WTC11 (cell line): ENCODE data around the gene MORC2. TPM values are rescaled to one million over a fixed set of nuclear protein-coding genes. Genes with fewer than 3 reads are reported as not detected.

Source experiments
- ATAC-seq: fragments of 200-7000 bp; cut with Tn5 transposase; 2 replicates; pipeline ENCODE4 v1.10.0; 2021; ENCODE audit warnings: mild to moderate bottlenecking, moderate library complexity
- CTCF ChIA-PET: fragments of 300-600 bp; sonication (Branson Sonifier 250); formaldehyde crosslinking; loops from one replicate; lab custom pipeline; 2021; ENCODE audit warnings: antibody characterized with exemption; lab: Charles Lee
- POLR2A ChIA-PET: fragments of 350-600 bp; sonication (Branson Sonifier 250); formaldehyde crosslinking; loops from one replicate; lab custom pipeline; 2021; ENCODE audit warnings: antibody characterized with exemption; lab: Charles Lee
- DNase-seq: peaks from one replicate; pipeline ENCODE4 v3.0.0; 2021; ENCODE audit warnings: low spot score
- H3K27ac Mint-ChIP-seq: 2 replicates; pipeline ENCODE4 v1.8.0; 2021; ENCODE audit warnings: mixed read lengths
- H3K27me3 Mint-ChIP-seq: 2 replicates; pipeline ENCODE4 v1.8.0; 2021; ENCODE audit warnings: low read depth, mild to moderate bottlenecking, moderate library complexity, mixed read lengths
- H3K36me3 Mint-ChIP-seq: 2 replicates; pipeline ENCODE4 v1.8.0; 2021; ENCODE audit warnings: mixed read lengths
- H3K4me1 Mint-ChIP-seq: 2 replicates; pipeline ENCODE4 v1.8.0; 2022; ENCODE audit warnings: mixed read lengths
- H3K4me3 Mint-ChIP-seq: 2 replicates; pipeline ENCODE4 v1.8.0; 2021; ENCODE audit warnings: mild to moderate bottlenecking, moderate library complexity, mixed read lengths
- H3K9me3 Mint-ChIP-seq: 2 replicates; pipeline ENCODE4 v1.8.0; 2021; ENCODE audit warnings: mixed read lengths
- KAT7 ChIP-seq: sonication (generic); formaldehyde crosslinking; IDR thresholded peaks from 2 replicates; pipeline ENCODE4 v1.8.1; 2023; ENCODE audit warnings: missing genetic modification reagents, mild to moderate bottlenecking, borderline replicate concordance
- MYBL2 ChIP-seq: sonication (generic); formaldehyde crosslinking; IDR thresholded peaks from 2 replicates; pipeline ENCODE4 v1.8.1; 2023; ENCODE audit warnings: mild to moderate bottlenecking, moderate library complexity, missing genetic modification reagents
- NFATC4 ChIP-seq: fragments of 250-450 bp; sonication (Bioruptor Pico); IDR thresholded peaks from 2 replicates; pipeline ENCODE4 v1.9.0; 2021; ENCODE audit warnings: mild to moderate bottlenecking
- NFE2L1 ChIP-seq: sonication (generic); formaldehyde crosslinking; IDR thresholded peaks from 2 replicates; pipeline ENCODE4 v1.8.1; 2023; ENCODE audit warnings: missing genetic modification reagents
- NR1H2 ChIP-seq: sonication (generic); formaldehyde crosslinking; IDR thresholded peaks from 2 replicates; pipeline ENCODE4 v1.9.0; 2021; ENCODE audit warnings: mild to moderate bottlenecking, moderate library complexity, missing genetic modification reagents
- TP53 ChIP-seq: sonication (generic); formaldehyde crosslinking; IDR thresholded peaks from 2 replicates; pipeline ENCODE4 v1.8.1; 2023; ENCODE audit warnings: mild to moderate bottlenecking, missing genetic modification reagents
- ZBTB21 ChIP-seq: sonication (generic); formaldehyde crosslinking; IDR thresholded peaks from 2 replicates; pipeline ENCODE4 v1.8.1; 2023; ENCODE audit warnings: mild to moderate bottlenecking, missing genetic modification reagents, borderline replicate concordance
- ZNF138 ChIP-seq: sonication (generic); formaldehyde crosslinking; conservative IDR thresholded peaks from 2 replicates; pipeline ENCODE4 v1.8.1; 2022; ENCODE audit warnings: mild to moderate bottlenecking, moderate library complexity, missing genetic modification reagents
- ZNF219 ChIP-seq: sonication (generic); formaldehyde crosslinking; IDR thresholded peaks from 2 replicates; pipeline ENCODE4 v1.8.0; 2023; ENCODE audit warnings: missing genetic modification reagents, mild to moderate bottlenecking, borderline replicate concordance
- ZNF423 ChIP-seq: fragments of 250-450 bp; sonication (Bioruptor Pico); IDR thresholded peaks from 2 replicates; pipeline ENCODE4 v2.1.2; 2022; ENCODE audit warnings: mild to moderate bottlenecking, moderate library complexity
- ZNF671 ChIP-seq: fragments of 250-450 bp; sonication (Bioruptor Pico); IDR thresholded peaks from 2 replicates; pipeline ENCODE4 v1.8.0; 2021; ENCODE audit warnings: mild to moderate bottlenecking
- total RNA-seq: library from RNA; stranded (reverse); gene quantifications from 3 replicates; pipeline ENCODE4 v1.2.3, GENCODE V29; 2021
- TF ChIP-seq, protein P1 (sequence below): sonication (generic); formaldehyde crosslinking; IDR thresholded peaks from 2 replicates; pipeline ENCODE4 v1.8.1; 2022; ENCODE audit warnings: mild to moderate bottlenecking, moderate library complexity, missing genetic modification reagents
- TF ChIP-seq, protein P2 (sequence below): sonication (generic); formaldehyde crosslinking; IDR thresholded peaks from 2 replicates; pipeline ENCODE4 v1.8.1; 2023; ENCODE audit warnings: mild to moderate bottlenecking, missing genetic modification reagents
- TF ChIP-seq, protein P3 (sequence below): fragments of 250-450 bp; sonication (Bioruptor Pico); IDR thresholded peaks from 2 replicates; pipeline ENCODE4 v1.8.0; 2021; ENCODE audit warnings: mild to moderate bottlenecking
- TF ChIP-seq, protein P4 (sequence below): sonication (generic); formaldehyde crosslinking; IDR thresholded peaks from 2 replicates; pipeline ENCODE4 v1.8.1; 2022; ENCODE audit warnings: missing genetic modification reagents, borderline replicate concordance
- TF ChIP-seq, protein P5 (sequence below): sonication (generic); formaldehyde crosslinking; IDR thresholded peaks from 2 replicates; pipeline ENCODE4 v1.8.1; 2022; ENCODE audit warnings: low read depth, mild to moderate bottlenecking, moderate library complexity, missing genetic modification reagents, borderline replicate concordance
- TF ChIP-seq, protein P6 (sequence below): sonication (generic); formaldehyde crosslinking; IDR thresholded peaks from 2 replicates; pipeline ENCODE4 v1.8.1; 2023; ENCODE audit warnings: mild to moderate bottlenecking, missing genetic modification reagents, moderate library complexity
- TF ChIP-seq, protein P7 (sequence below): sonication (generic); formaldehyde crosslinking; IDR thresholded peaks from 2 replicates; pipeline ENCODE4 v1.8.0; 2022; ENCODE audit warnings: mild to moderate bottlenecking, missing genetic modification reagents

Gene MORC2
- total RNA-seq, 1 experiment from 2014 or later, result 62.3 TPM

DNA sequence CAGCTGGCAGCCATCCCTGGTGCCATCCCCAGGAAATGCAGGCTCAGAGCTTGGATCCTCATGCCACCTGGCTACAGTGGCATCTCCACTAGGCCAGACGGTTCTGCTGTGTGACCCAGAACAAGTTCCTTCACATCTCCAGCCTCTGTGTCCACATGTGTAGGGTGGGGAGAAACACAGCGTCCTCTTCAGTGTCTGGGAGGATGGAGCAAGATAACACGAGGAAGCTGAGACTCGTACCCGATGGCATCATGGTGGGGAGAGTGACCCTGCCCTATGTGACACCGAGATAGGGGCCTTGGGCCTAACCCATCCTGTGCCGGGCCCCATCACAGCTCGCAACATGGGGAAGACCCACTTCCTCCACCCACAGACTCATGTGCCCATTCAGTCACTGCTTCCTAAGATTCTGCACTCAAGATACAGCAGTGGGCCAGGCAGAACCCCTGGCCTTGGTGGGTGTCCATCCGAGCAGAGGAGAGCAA is 78.5 kb downstream of the MORC2 start:
- no peaks in the 10 kb centered on the region; the same call in none of the 2 replicates for H3K27me3 Mint-ChIP-seq
- H3K27ac Mint-ChIP-seq, result no peak overlapping the region
- H3K4me1 Mint-ChIP-seq, result peaks cover 28% of the 10 kb centered on the region
- H3K36me3 Mint-ChIP-seq, result peaks cover 4% of the 10 kb centered on the region; the same call in 1 of the 2 replicates
- TF ChIP-seq TP53 (CRISPR knock-in tag), result no peak
- no peak for TF ChIP-seq ZNF671
- no peak for TF ChIP-seq NR1H2
- no peak for TF ChIP-seq ZNF423 (CRISPR knock-in tag)
- no peak for TF ChIP-seq ZNF138
- TF ChIP-seq, protein P1, sequence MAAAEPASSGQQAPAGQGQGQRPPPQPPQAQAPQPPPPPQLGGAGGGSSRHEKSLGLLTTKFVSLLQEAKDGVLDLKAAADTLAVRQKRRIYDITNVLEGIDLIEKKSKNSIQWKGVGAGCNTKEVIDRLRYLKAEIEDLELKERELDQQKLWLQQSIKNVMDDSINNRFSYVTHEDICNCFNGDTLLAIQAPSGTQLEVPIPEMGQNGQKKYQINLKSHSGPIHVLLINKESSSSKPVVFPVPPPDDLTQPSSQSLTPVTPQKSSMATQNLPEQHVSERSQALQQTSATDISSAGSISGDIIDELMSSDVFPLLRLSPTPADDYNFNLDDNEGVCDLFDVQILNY, result no peak
- TF ChIP-seq, protein P2, sequence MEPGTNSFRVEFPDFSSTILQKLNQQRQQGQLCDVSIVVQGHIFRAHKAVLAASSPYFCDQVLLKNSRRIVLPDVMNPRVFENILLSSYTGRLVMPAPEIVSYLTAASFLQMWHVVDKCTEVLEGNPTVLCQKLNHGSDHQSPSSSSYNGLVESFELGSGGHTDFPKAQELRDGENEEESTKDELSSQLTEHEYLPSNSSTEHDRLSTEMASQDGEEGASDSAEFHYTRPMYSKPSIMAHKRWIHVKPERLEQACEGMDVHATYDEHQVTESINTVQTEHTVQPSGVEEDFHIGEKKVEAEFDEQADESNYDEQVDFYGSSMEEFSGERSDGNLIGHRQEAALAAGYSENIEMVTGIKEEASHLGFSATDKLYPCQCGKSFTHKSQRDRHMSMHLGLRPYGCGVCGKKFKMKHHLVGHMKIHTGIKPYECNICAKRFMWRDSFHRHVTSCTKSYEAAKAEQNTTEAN (CRISPR knock-in tag), result no peak
- no peak for TF ChIP-seq NFE2L1 (CRISPR knock-in tag)
- TF ChIP-seq, protein P3, sequence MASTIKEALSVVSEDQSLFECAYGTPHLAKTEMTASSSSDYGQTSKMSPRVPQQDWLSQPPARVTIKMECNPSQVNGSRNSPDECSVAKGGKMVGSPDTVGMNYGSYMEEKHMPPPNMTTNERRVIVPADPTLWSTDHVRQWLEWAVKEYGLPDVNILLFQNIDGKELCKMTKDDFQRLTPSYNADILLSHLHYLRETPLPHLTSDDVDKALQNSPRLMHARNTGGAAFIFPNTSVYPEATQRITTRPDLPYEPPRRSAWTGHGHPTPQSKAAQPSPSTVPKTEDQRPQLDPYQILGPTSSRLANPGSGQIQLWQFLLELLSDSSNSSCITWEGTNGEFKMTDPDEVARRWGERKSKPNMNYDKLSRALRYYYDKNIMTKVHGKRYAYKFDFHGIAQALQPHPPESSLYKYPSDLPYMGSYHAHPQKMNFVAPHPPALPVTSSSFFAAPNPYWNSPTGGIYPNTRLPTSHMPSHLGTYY (CRISPR knock-in tag), result no peak
- TF ChIP-seq, protein P4, sequence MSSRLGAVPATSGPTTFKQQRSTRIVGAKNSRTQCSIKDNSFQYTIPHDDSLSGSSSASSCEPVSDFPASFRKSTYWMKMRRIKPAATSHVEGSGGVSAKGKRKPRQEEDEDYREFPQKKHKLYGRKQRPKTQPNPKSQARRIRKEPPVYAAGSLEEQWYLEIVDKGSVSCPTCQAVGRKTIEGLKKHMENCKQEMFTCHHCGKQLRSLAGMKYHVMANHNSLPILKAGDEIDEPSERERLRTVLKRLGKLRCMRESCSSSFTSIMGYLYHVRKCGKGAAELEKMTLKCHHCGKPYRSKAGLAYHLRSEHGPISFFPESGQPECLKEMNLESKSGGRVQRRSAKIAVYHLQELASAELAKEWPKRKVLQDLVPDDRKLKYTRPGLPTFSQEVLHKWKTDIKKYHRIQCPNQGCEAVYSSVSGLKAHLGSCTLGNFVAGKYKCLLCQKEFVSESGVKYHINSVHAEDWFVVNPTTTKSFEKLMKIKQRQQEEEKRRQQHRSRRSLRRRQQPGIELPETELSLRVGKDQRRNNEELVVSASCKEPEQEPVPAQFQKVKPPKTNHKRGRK (CRISPR knock-in tag), result no peak
- TF ChIP-seq NFATC4, result no peak
- TF ChIP-seq, protein P5, sequence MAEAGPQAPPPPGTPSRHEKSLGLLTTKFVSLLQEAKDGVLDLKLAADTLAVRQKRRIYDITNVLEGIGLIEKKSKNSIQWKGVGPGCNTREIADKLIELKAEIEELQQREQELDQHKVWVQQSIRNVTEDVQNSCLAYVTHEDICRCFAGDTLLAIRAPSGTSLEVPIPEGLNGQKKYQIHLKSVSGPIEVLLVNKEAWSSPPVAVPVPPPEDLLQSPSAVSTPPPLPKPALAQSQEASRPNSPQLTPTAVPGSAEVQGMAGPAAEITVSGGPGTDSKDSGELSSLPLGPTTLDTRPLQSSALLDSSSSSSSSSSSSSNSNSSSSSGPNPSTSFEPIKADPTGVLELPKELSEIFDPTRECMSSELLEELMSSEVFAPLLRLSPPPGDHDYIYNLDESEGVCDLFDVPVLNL (CRISPR knock-in tag), result no peak
- no peak for TF ChIP-seq MYBL2 (CRISPR knock-in tag)
- no peak for TF ChIP-seq KAT7
- no peak for TF ChIP-seq ZNF219 (CRISPR knock-in tag)
- TF ChIP-seq, protein P6, sequence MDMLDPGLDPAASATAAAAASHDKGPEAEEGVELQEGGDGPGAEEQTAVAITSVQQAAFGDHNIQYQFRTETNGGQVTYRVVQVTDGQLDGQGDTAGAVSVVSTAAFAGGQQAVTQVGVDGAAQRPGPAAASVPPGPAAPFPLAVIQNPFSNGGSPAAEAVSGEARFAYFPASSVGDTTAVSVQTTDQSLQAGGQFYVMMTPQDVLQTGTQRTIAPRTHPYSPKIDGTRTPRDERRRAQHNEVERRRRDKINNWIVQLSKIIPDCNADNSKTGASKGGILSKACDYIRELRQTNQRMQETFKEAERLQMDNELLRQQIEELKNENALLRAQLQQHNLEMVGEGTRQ (CRISPR knock-in tag), result no peak
- TF ChIP-seq, protein P7, sequence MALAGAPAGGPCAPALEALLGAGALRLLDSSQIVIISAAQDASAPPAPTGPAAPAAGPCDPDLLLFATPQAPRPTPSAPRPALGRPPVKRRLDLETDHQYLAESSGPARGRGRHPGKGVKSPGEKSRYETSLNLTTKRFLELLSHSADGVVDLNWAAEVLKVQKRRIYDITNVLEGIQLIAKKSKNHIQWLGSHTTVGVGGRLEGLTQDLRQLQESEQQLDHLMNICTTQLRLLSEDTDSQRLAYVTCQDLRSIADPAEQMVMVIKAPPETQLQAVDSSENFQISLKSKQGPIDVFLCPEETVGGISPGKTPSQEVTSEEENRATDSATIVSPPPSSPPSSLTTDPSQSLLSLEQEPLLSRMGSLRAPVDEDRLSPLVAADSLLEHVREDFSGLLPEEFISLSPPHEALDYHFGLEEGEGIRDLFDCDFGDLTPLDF (CRISPR knock-in tag), result no peak
- TF ChIP-seq ZBTB21 (CRISPR knock-in tag), result no peak
- TF ChIP-seq, all 79 proteins: peak for 0
- DNase-seq (no peak), ATAC-seq (no peak)
- POLR2A ChIA-PET, result interaction anchor here (1.1 kb wide), 1 partner anchor 195 kb away, joined by 3 read pairs; no protein-coding TSS in a partner anchor
- H3K4me3 Mint-ChIP-seq, result no peak overlapping the region
- H3K9me3 Mint-ChIP-seq, result no peaks in the 10 kb centered on the region
- CTCF ChIA-PET, result interaction anchor here (0.6 to 2.0 kb wide), 23 partner anchors 8 to 255 kb away, joined by 3 to 24 read pairs (median 5); no protein-coding TSS in a partner anchor
